GM21447 (cell line): ENCODE results near the gene SMIM36.
"Not testable (repeated sequence)": the region's sequence is repeated elsewhere in the genome, so short reads cannot be mapped to it uniquely, and the experiment has no call there.

Experiments used
- ATAC-seq: cut with Tn5 transposase; IDR thresholded peaks from one replicate; pipeline ENCODE4 v1.9.1; 2021; ENCODE audit not compliant: unreplicated experiment

SMIM36 gene

GRCh38 chr17:55507669-55508068 lies 3.6 kb downstream of the SMIM36 start:
- not testable (repeated sequence) for ATAC-seq

- ATAC-seq: not testable (repeated sequence)
Measured at GRCh38 chr17:55501626-55502025, 9.6 kb downstream of the SMIM36 start.

GRCh38 chr17:55500103-55500502 lies 11.1 kb downstream of the SMIM36 start:
- no peak for ATAC-seq

GRCh38 chr17:55496094-55496881 lies 15.0 kb downstream of the SMIM36 start:
- no peak for ATAC-seq

- ATAC-seq: no peak
Measured at GRCh38 chr17:55495239-55495638, 16.0 kb downstream of the SMIM36 start.

GRCh38 chr17:55492781-55493341 lies 18.4 kb downstream of the SMIM36 start:
- ATAC-seq: no peak

- no peak for ATAC-seq
Measured at GRCh38 chr17:55490376-55490775, 20.9 kb downstream of the SMIM36 start.

- no peak for ATAC-seq
Measured at GRCh38 chr17:55487695-55488432, 23.4 kb downstream of the SMIM36 start.

- no peak for ATAC-seq
Measured at GRCh38 chr17:55484575-55484974, 26.7 kb downstream of the SMIM36 start.

- no peak for ATAC-seq
Measured at GRCh38 chr17:55482591-55483389, 28.5 kb downstream of the SMIM36 start.

- no peak for ATAC-seq
Measured at GRCh38 chr17:55480631-55481315, 30.5 kb downstream of the SMIM36 start.

GRCh38 chr17:55479903-55480302 lies 31.3 kb downstream of the SMIM36 start:
- no peak for ATAC-seq

- ATAC-seq: no peak
Measured at GRCh38 chr17:55478971-55479370, 32.3 kb downstream of the SMIM36 start.

GRCh38 chr17:55466671-55467070 lies 44.6 kb downstream of the SMIM36 start:
- ATAC-seq: no peak

- ATAC-seq: not testable (repeated sequence)
Measured at GRCh38 chr17:55465771-55466170, 45.5 kb downstream of the SMIM36 start.

- peak; percentile 83 for ATAC-seq
Measured at GRCh38 chr17:55463600-55463999, 47.7 kb downstream of the SMIM36 start.

- no peak for ATAC-seq
Measured at GRCh38 chr17:55462711-55463110, 48.5 kb downstream of the SMIM36 start.

GRCh38 chr17:55462234-55462633 lies 49.0 kb downstream of the SMIM36 start:
- ATAC-seq: no peak

- ATAC-seq: no peak
Measured at GRCh38 chr17:55458978-55459377, 52.3 kb downstream of the SMIM36 start.

- no peak for ATAC-seq
Measured at GRCh38 chr17:55458287-55458900, 52.9 kb downstream of the SMIM36 start.
